HEK293T (cell line): ENCODE data around the gene SRCIN1.
"Not testable (repeated sequence)": the region's sequence is repeated elsewhere in the genome, so short reads cannot be mapped to it uniquely, and the experiment has no call there.

Experiments
- CTCF ChIA-PET: fragments of 350-600 bp; formaldehyde crosslinking; extraction: SDS; loops from one replicate; lab custom pipeline; 2021; ENCODE audit warnings: antibody characterized with exemption, inconsistent platforms; lab: Yijun Ruan, JAX
- POLR2A ChIA-PET: fragments of 350-600 bp; formaldehyde crosslinking; extraction: SDS; loops from one replicate; lab custom pipeline; 2020; ENCODE audit warnings: antibody characterized with exemption, inconsistent platforms; lab: Yijun Ruan, JAX
- DNase-seq: peaks from one replicate; pipeline ENCODE4 v3.0.0; 2012; ENCODE audit warnings: mixed read lengths; ENCODE audit errors: extremely low spot score
- ARNT ChIP-seq: fragments of 450-650 bp; IDR thresholded peaks from 2 replicates; pipeline ENCODE4 v1.6.1; 2017; ENCODE audit warnings: mild to moderate bottlenecking
- BHLHE40 ChIP-seq: fragments of 450-650 bp; IDR thresholded peaks from 2 replicates; pipeline ENCODE4 v1.6.1; 2016; ENCODE audit warnings: mild to moderate bottlenecking, moderate library complexity, borderline replicate concordance
- CTBP1 ChIP-seq: fragments of 450-650 bp; IDR thresholded peaks from 2 replicates; pipeline ENCODE4 v1.6.1; 2016; ENCODE audit warnings: borderline replicate concordance
- ELF4 ChIP-seq: fragments of 450-650 bp; IDR thresholded peaks from 2 replicates; pipeline ENCODE4 v1.6.1; 2017; ENCODE audit warnings: antibody characterized with exemption
- FOXA1 ChIP-seq: fragments of 450-650 bp; IDR thresholded peaks from 2 replicates; pipeline ENCODE4 v1.6.1; 2016; ENCODE audit warnings: mild to moderate bottlenecking
- FOXK2 ChIP-seq: fragments of 450-650 bp; IDR thresholded peaks from 2 replicates; pipeline ENCODE4 v1.6.1; 2016; ENCODE audit warnings: mild to moderate bottlenecking
- FOXM1 ChIP-seq: fragments of 450-650 bp; IDR thresholded peaks from 2 replicates; pipeline ENCODE4 v1.6.1; 2017; ENCODE audit warnings: mild to moderate bottlenecking, borderline replicate concordance
- HDGF ChIP-seq: fragments of 450-650 bp; IDR thresholded peaks from 2 replicates; pipeline ENCODE4 v1.6.1; 2017; ENCODE audit warnings: antibody characterized with exemption, borderline replicate concordance
- L3MBTL2 ChIP-seq: fragments of 450-650 bp; conservative IDR thresholded peaks from 2 replicates; pipeline ENCODE4 v1.6.1; 2016; ENCODE audit warnings: mild to moderate bottlenecking
- LEF1 ChIP-seq: fragments of 450-650 bp; IDR thresholded peaks from 2 replicates; pipeline ENCODE4 v1.6.1; 2017; ENCODE audit warnings: mild to moderate bottlenecking, borderline replicate concordance
- NFRKB ChIP-seq: fragments of 450-650 bp; IDR thresholded peaks from 2 replicates; pipeline ENCODE4 v1.6.1; 2016; ENCODE audit warnings: mild to moderate bottlenecking, moderate library complexity
- PKNOX1 ChIP-seq: fragments of 450-650 bp; IDR thresholded peaks from 2 replicates; pipeline ENCODE4 v1.6.1; 2016
- SP1 ChIP-seq: fragments of 450-650 bp; IDR thresholded peaks from 2 replicates; pipeline ENCODE4 v1.6.1; 2017
- SUZ12 ChIP-seq: fragments of 450-650 bp; IDR thresholded peaks from 2 replicates; pipeline ENCODE4 v1.6.1; 2016; ENCODE audit warnings: mild to moderate bottlenecking
- TARDBP ChIP-seq: fragments of 450-650 bp; IDR thresholded peaks from 2 replicates; pipeline ENCODE4 v1.6.1; 2016
- ZNF384 ChIP-seq: fragments of 450-650 bp; IDR thresholded peaks from 2 replicates; pipeline ENCODE4 v1.6.1; 2016

The SRCIN1 gene

DNA sequence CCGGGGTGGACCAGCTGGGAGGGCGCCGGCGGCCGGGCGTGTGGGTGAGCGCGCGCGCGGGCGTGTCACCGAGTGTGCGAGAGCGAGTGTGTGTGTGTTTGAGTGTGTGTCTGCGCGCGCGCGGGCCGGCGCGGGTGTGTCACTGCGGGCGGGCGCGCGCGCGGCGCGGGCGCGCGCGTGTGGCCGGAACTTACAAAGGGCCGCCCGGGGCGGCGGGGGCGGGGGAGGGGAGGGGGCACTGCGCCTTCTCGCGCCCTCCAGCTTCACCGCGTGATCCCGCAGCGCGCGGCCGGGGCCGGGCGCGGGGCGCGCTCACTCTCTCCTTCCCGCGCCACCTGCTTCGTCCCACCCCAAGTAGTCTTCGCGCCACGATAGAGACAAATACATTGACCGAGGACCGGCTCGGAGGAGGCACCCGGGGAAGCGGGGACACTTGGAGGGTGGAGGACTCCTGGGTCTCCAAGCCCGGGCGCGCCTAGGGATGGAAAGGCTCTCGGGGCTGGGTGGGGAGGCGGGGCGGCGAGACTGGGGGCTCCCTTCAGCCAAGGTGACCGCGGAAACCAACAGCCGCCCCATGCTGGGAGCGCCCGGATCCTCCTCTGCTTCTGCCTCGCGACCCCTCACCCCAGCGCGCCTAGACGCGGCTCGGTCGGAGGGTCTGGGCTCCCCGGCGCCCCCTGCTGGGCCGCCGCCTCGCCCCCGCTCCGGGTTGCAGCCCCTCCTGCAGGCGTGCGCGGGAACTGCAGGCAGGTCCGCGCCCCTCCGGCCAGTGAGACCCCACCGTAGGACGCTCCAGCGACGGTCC lies at the start of gene SRCIN1:
TSS of gene SRCIN1 (minus strand) at position 112 of the 805 bp plus-strand sequence. CDS start 247 bp downstream, outside the sequence.
- ChIA-PET POLR2A (interaction anchor here (0.5 to 1.0 kb wide), 6 partner anchors 10 to 58 kb away, joined by 3 to 4 read pairs (median 4); no protein-coding TSS in a partner anchor), CTCF (interaction anchor here (0.8 to 1.6 kb wide), 6 partner anchors 17 to 97 kb away, joined by 3 to 9 read pairs (median 5); no protein-coding TSS in a partner anchor)
- no peak for TF ChIP-seq ZNF384
- peak; percentile 69 for TF ChIP-seq L3MBTL2
- TF ChIP-seq SUZ12, result no peak
- peak; percentile 74 for DNase-seq

DNA sequence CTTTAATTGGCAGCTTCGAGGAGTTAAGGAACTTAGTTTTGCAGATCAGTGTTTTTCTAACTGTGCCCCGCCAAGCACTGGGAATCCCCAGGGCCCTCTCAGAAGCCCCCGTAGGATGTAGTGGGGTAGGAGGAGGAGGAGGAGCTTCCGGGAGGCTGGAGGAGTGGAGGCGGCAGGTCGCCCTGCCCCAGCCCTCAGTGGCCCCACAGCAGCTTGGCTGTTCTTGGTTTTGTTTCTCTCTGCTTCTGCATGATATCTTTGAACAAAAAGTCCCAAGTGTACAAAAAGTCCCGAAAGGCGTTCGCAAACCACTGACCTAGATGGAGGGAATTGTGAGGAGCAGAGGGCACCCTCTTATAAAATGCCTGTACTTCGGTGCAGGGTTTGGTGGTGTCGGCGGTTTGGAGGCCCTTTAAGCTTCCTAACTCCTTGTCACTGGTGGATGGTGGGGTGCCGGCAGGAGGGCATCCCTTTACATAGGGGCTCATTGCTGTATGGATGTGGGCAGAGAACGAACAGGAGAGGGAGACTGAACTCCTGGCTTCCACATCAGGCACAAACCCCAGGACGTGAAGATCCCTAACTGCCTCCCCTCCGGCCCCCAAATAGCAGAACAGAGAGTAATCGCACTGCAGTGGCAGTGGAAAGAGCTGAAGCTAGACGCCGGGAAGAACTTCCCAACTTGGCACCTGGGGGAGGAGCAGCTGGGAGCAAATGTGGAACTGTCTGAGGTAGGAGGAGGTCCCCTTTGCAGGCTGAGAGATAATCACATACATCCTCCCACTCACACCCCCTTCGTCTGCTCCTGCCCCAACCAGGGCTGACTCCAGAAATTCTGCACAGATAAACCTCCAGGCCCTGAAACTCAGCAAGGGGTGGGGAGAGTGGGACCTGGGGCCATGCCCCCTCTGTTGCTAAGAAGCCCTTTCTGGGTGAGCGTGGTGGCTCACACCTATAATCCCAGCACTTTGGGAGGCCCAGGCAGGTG lies 49.0 kb upstream of the SRCIN1 start:
- TF ChIP-seq L3MBTL2, result no peak
- TF ChIP-seq FOXM1, result no peak
- no peak for TF ChIP-seq ELF4
- no peak for TF ChIP-seq TARDBP
- TF ChIP-seq FOXA1, result no peak
- TF ChIP-seq SP1, result no peak
- TF ChIP-seq LEF1, result no peak
- no peak for TF ChIP-seq ARNT
- no peak for TF ChIP-seq BHLHE40
- DNase-seq, result no peak
- ChIA-PET POLR2A (no interaction called here), CTCF (interaction anchor here (0.8 to 2.5 kb wide), 4 partner anchors 8 to 99 kb away, joined by 3 to 17 read pairs (median 4); no protein-coding TSS in a partner anchor)

- no peak for DNase-seq
- ChIA-PET CTCF (interaction anchor here (0.8 to 2.5 kb wide), 3 partner anchors 9 to 69 kb away, joined by 3 to 17 read pairs (median 4); no protein-coding TSS in a partner anchor), POLR2A (no interaction called here)
- TF ChIP-seq ARNT, result no peak
- TF ChIP-seq FOXM1, result no peak
- no peak for TF ChIP-seq HDGF
- no peak for TF ChIP-seq SUZ12
- no peak for TF ChIP-seq TARDBP
- TF ChIP-seq L3MBTL2, result no peak
- TF ChIP-seq PKNOX1, result no peak
- no peak for TF ChIP-seq LEF1
- no peak for TF ChIP-seq FOXA1
- TF ChIP-seq ZNF384, result no peak
- no peak for TF ChIP-seq NFRKB
Observed at GRCh38 chr17:38653679-38654078, 47.9 kb upstream of the SRCIN1 start.

DNA sequence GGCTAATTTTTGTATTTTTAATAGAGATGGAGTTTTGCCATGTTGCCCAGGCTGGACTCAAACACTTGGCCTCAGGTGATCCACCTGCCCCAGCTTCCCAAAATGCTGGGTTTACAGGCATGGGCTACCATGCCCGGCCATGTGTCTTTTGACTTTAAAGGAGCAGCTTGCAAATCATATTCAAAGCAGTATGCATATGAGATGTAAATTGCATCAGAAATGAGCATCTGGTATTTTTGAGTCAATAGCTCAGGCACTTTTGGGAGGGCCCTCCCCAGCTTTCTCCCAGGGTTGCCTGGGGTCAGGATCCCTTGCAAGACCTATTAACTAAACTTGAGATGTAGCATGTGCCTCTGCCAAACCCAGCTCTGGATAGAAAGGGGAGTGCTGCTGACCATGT lies 47.5 kb upstream of the SRCIN1 start:
- POLR2A ChIA-PET, result no interaction called here
- CTCF ChIA-PET, result interaction anchor here (1.6 to 2.5 kb wide), 2 partner anchors 10 to 69 kb away, joined by 3 to 17 read pairs; no protein-coding TSS in a partner anchor
- TF ChIP-seq ELF4 (no peak), BHLHE40 (no peak), FOXM1 (no peak), ARNT (no peak), FOXK2 (no peak), TARDBP (no peak), LEF1 (no peak), SP1 (no peak), PKNOX1 (no peak), SUZ12 (no peak), FOXA1 (no peak), L3MBTL2 (no peak), NFRKB (no peak), HDGF (no peak), CTBP1 (no peak)
- DNase-seq, result no peak

GRCh38 chr17:38650653-38651173 lies 45.0 kb upstream of the SRCIN1 start:
- CTCF ChIA-PET, result interaction anchor here (0.9 to 2.1 kb wide), 2 partner anchors 12 to 93 kb away, joined by 5 to 10 read pairs; no protein-coding TSS in a partner anchor
- DNase-seq, POLR2A ChIA-PET: not testable (repeated sequence)

- TF ChIP-seq LEF1 (no peak), ZNF384 (no peak), CTBP1 (no peak), BHLHE40 (no peak), NFRKB (no peak), ELF4 (no peak), ARNT (no peak)
- ChIA-PET POLR2A (no interaction called here), CTCF (no interaction called here)
- no peak for DNase-seq
Observed at GRCh38 chr17:38637951-38638350, 32.2 kb upstream of the SRCIN1 start.
